ENCODE measurements around the gene SNUPN.

Gene SNUPN

DNA sequence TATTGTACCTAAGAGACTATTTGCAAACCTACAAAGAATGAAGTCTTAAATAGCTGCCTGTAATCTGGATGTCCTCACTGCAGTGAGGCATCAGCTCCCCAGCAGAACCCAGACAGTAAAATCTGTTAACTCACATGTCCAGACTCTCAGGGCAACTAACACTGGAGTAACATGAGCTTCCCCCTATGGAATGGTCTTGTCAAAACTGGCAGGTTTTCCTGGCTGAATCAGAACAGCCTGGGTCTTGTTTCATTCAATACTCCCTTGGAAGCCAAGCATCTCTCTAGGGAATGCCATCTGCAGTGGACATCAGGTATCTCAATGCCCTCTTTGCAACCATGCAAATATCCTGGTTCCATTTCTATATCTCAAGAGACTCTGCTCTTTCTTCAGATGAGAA lies 70.8 kb downstream of the SNUPN start:
- no peak for TF ChIP-seq CTCF (IDR thresholded peaks at IDR 0.05)
- no peak for DNase-seq (ENCODE audit: low spot score)
- Histone ChIP-seq H3K4me3 (no peak overlapping the region), H3K27ac (no peak overlapping the region)

DNA sequence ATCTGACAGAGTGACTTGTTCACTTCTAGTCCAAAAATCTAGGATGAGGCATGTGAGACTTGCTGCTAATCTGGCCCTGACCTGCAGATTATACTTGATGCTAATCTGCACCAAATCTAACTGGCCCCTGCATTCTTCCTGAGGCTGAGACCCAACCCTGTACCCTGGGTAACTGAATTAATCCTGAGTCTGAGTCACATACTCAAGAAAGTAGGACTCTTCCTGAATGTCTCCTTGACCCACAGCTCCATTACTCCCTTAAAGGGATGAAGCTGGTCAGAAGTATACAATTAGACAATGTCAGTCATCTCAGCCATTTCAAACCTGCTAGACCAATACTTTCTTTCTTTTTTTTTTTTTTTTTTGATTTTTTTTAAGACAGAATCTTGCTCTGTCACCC lies 71.9 kb downstream of the SNUPN start:
- Histone ChIP-seq H3K4me3 (no peak overlapping the region), H3K27ac (no peak overlapping the region)
- no peak for TF ChIP-seq CTCF (IDR thresholded peaks at IDR 0.05)
- no peak for DNase-seq (ENCODE audit: low spot score)

- no peak for DNase-seq (ENCODE audit: low spot score)
- Histone ChIP-seq H3K4me3 (no peak overlapping the region), H3K27ac (no peak overlapping the region)
- TF ChIP-seq CTCF (IDR thresholded peaks at IDR 0.05): no peak
These were observed 74.4 kb downstream of the SNUPN start for GRCh38 chr15:75551091-75551490.

Data from coronary artery (tissue), 2 donors.